ENCODE data around the gene SFMBT2. TPM values are rescaled to one million over a fixed set of nuclear protein-coding genes. Genes with fewer than 3 reads are reported as not detected.

Gene SFMBT2
- total and polyA plus RNA-seq, 7 donors, result 0.53 to 8.2 (median 3.0) TPM

DNA sequence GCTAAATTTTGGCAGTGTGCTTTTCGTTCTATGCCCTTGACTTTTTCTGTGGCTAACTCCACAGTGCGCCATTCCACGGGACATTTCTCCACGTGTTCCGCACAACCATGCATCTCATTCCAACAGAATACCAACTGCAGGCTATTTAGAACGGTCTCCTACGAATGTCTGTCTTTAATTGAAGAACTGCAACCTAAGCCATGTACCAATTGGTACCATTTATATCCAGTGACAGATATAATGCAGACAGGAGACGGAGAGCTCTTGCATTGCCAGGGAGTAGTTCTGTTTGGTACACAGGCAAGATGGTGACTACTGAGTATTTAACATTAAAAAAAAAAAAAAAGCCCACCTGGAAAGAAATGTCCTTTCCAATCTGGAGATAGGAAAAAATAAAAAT is 9.1 kb downstream of the SFMBT2 start:
- TF ChIP-seq, protein P1, sequence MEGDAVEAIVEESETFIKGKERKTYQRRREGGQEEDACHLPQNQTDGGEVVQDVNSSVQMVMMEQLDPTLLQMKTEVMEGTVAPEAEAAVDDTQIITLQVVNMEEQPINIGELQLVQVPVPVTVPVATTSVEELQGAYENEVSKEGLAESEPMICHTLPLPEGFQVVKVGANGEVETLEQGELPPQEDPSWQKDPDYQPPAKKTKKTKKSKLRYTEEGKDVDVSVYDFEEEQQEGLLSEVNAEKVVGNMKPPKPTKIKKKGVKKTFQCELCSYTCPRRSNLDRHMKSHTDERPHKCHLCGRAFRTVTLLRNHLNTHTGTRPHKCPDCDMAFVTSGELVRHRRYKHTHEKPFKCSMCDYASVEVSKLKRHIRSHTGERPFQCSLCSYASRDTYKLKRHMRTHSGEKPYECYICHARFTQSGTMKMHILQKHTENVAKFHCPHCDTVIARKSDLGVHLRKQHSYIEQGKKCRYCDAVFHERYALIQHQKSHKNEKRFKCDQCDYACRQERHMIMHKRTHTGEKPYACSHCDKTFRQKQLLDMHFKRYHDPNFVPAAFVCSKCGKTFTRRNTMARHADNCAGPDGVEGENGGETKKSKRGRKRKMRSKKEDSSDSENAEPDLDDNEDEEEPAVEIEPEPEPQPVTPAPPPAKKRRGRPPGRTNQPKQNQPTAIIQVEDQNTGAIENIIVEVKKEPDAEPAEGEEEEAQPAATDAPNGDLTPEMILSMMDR (IDR thresholded peaks at IDR 0.05), result no peak
- Histone ChIP-seq H3K9me3 (no peaks in the 10 kb centered on the region), H3K27ac (peak overlapping the region; percentile 64), H3K4me1 (peaks cover 18% of the 10 kb centered on the region), H3K4me3 (no peak overlapping the region), H3K36me3 (ENCODE audit: insufficient read depth in 1 of 2, low read depth in 1 of 2) (no peaks in the 10 kb centered on the region), H3K27me3 (ENCODE audit: insufficient read depth in 3 of 3, low read length in 2 of 3) (no peaks in the 10 kb centered on the region)
- ATAC-seq (peak; percentile 53 to 69 (median 62)), DNase-seq (no peak)
- 51 to 76% (median 62%) methylated on average over 8 of the region's 8 CpGs for WGBS, 3 donors
- intact Hi-C loops (cut with DNase I), result no loop called here

DNA sequence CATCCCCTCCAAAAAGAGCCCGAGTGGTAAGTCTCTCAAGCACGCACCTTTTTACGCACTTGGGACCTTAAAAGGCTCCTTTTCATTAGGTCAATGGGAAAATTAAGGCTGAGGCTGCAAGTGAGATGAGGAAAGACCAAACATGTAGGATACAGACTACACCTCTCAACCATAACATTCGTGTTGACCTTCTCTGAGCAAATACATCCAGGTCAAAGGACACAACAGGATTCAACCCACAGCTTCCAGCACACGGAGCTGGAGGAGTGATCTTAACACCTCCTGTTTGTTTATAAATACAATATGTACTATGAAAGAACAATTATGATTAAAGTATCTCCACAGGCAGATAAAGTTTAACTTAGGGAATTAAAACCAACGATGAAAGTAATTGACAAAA is 9.7 kb downstream of the SFMBT2 start:
- intact Hi-C loops (cut with DNase I), result no loop called here
- WGBS, 3 donors, result 78 to 90% (median 79%) methylated on average over 6 of the region's 6 CpGs

DNA sequence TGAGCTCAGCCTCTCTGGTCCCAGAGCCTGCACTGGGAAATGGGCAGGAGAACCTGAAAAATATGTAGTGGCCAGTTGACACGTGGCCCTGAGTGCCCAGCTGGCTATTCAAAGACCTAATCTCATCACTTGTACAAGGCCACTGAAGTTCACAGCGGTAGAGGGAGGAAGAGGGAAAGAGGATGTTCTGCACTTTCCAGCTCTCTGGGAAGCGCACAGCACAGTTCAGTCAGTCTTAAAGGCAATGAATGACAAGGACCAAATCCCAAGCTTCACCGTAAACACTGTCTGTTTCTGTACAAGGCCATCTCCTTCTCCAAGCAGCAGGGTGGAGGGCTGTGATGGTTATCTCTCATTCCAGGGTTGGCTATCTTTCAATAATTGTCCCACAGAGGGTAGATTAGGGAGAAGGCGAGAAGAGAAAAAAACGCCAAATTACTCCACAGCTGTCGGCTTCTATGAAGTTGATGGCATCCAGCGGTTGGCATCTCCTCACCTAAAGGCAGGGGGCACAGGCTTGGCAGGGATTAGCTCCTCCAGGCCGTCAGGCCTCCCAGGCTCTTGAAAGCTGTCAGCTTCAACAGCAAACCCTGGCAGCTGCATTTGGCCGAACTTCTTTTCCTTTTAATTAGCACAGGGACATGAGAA is 10.6 kb downstream of the SFMBT2 start:
- TF ChIP-seq, protein P1 (IDR thresholded peaks at IDR 0.05), result no peak
- 40 to 60% (median 45%) methylated on average over 10 of the region's 10 CpGs for WGBS, 3 donors
- no peaks in the 10 kb centered on the region for H3K9me3 ChIP-seq
- peak in 1 of 4 donors; percentile 11 for ATAC-seq
- peak overlapping the region; percentile 64 for H3K27ac ChIP-seq
- no peak overlapping the region for H3K4me3 ChIP-seq
- intact Hi-C loops (cut with DNase I), result no loop called here
- H3K36me3 ChIP-seq (ENCODE audit: insufficient read depth in 1 of 2, low read depth in 1 of 2), result no peaks in the 10 kb centered on the region
- H3K27me3 ChIP-seq (ENCODE audit: insufficient read depth in 3 of 3, low read length in 2 of 3), result no peaks in the 10 kb centered on the region
- peaks cover 18% of the 10 kb centered on the region for H3K4me1 ChIP-seq
- no peak for DNase-seq

More for the DNA sequence above, 9.7 kb downstream of the SFMBT2 start:
- H3K4me3 ChIP-seq, result no peak overlapping the region
- H3K4me1 ChIP-seq, result peaks cover 18% of the 10 kb centered on the region
- ATAC-seq (no peak), DNase-seq (no peak)
- H3K27me3 ChIP-seq (ENCODE audit: insufficient read depth in 3 of 3, low read length in 2 of 3), result no peaks in the 10 kb centered on the region
- peak overlapping the region; percentile 64 for H3K27ac ChIP-seq
- no peaks in the 10 kb centered on the region for H3K36me3 ChIP-seq (ENCODE audit: insufficient read depth in 1 of 2, low read depth in 1 of 2)
- TF ChIP-seq, protein P1 (IDR thresholded peaks at IDR 0.05), result no peak
- H3K9me3 ChIP-seq, result no peaks in the 10 kb centered on the region

DNA sequence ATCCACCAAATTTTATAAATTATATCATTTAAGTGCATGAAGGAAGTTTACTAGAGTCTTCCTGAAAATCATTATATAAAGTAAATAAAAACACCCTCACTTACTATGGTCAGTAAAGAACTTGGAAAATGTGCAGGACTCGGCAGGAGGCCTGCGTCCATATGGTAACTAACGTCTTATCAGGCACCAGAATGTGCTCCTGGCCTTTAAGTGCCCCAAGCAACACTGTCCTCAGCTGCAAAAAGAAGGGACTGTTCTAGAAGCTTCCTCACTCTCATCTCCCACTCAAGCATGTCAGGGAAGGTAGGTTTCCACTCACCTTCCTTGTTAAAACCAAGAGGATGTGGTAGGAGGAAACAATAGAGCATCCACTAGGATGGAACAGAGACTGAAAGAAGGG is 11.3 kb downstream of the SFMBT2 start:
- ATAC-seq (no peak), DNase-seq (no peak)
- H3K27me3 ChIP-seq (ENCODE audit: insufficient read depth in 3 of 3, low read length in 2 of 3), result no peaks in the 10 kb centered on the region
- H3K36me3 ChIP-seq (ENCODE audit: insufficient read depth in 1 of 2, low read depth in 1 of 2), result no peaks in the 10 kb centered on the region
- H3K9me3 ChIP-seq, result no peaks in the 10 kb centered on the region
- 90 to 95% (median 94%) methylated on average over 3 of the region's 3 CpGs for WGBS, 3 donors
- H3K4me1 ChIP-seq, result peaks cover 18% of the 10 kb centered on the region
- H3K4me3 ChIP-seq, result no peak overlapping the region
- peak overlapping the region; percentile 64 for H3K27ac ChIP-seq
- intact Hi-C loops (cut with DNase I), result no loop called here
- TF ChIP-seq, protein P1 (IDR thresholded peaks at IDR 0.05), result no peak
